IMR-90 (cell line): Measurements from ENCODE around the gene FBXW8.

Experiments
- FOS ChIP-seq: fragments of 150-350 bp; IDR thresholded peaks from 2 replicates; pipeline ENCODE4 v1.6.1; 2016; ENCODE audit warnings: low read depth, low read length
- MAFK ChIP-seq: IDR thresholded peaks from 2 replicates; pipeline ENCODE4 v1.6.1; 2012; ENCODE audit warnings: low read depth, low read length, improper control_type of control experiment
- MAZ ChIP-seq: IDR thresholded peaks from 2 replicates; pipeline ENCODE4 v1.6.1; 2012; ENCODE audit warnings: low read depth, mild to moderate bottlenecking, low read length, improper control_type of control experiment, moderate library complexity, borderline replicate concordance
- MXI1 ChIP-seq: IDR thresholded peaks from 2 replicates; pipeline ENCODE4 v1.6.1; 2012; ENCODE audit warnings: low read depth, mild to moderate bottlenecking, low read length, moderate library complexity, borderline replicate concordance
- NFE2L2 ChIP-seq: fragments of 150-350 bp; IDR thresholded peaks from 2 replicates; pipeline ENCODE4 v1.6.1; 2016; ENCODE audit warnings: low read depth, mild to moderate bottlenecking, low read length
- POLR2A ChIP-seq: IDR thresholded peaks from 2 replicates; pipeline ENCODE4 v1.6.1; 2012; ENCODE audit warnings: mild to moderate bottlenecking, low read depth, low read length
- RAD21 ChIP-seq: IDR thresholded peaks from 2 replicates; pipeline ENCODE4 v1.6.1; 2012; ENCODE audit warnings: low read length, improper control_type of control experiment
- RFX5 ChIP-seq: IDR thresholded peaks from 2 replicates; pipeline ENCODE4 v1.8.0; 2012; ENCODE audit warnings: low read depth, mild to moderate bottlenecking, low read length, moderate library complexity
- SMC3 ChIP-seq: fragments of 150-350 bp; IDR thresholded peaks from 2 replicates; pipeline ENCODE4 v1.6.1; 2016; ENCODE audit warnings: low read depth, mild to moderate bottlenecking, antibody characterized with exemption, low read length, moderate library complexity
- TF ChIP-seq, protein P1 (sequence below): fragments of 150-350 bp; IDR thresholded peaks from 2 replicates; pipeline ENCODE4 v1.6.1; 2016; ENCODE audit warnings: low read depth, mild to moderate bottlenecking, low read length, moderate library complexity, borderline replicate concordance
- TF ChIP-seq, protein P2 (sequence below): conservative IDR thresholded peaks from 2 replicates; pipeline ENCODE4 v1.5.1; 2012; ENCODE audit warnings: mild to moderate bottlenecking, low read depth, low read length, improper control_type of control experiment
- TF ChIP-seq, protein P3 (sequence below): fragments of 150-350 bp; IDR thresholded peaks from 2 replicates; pipeline ENCODE4 v1.6.1; 2017; ENCODE audit warnings: mild to moderate bottlenecking, antibody characterized with exemption, low read length, low read depth

DNA sequence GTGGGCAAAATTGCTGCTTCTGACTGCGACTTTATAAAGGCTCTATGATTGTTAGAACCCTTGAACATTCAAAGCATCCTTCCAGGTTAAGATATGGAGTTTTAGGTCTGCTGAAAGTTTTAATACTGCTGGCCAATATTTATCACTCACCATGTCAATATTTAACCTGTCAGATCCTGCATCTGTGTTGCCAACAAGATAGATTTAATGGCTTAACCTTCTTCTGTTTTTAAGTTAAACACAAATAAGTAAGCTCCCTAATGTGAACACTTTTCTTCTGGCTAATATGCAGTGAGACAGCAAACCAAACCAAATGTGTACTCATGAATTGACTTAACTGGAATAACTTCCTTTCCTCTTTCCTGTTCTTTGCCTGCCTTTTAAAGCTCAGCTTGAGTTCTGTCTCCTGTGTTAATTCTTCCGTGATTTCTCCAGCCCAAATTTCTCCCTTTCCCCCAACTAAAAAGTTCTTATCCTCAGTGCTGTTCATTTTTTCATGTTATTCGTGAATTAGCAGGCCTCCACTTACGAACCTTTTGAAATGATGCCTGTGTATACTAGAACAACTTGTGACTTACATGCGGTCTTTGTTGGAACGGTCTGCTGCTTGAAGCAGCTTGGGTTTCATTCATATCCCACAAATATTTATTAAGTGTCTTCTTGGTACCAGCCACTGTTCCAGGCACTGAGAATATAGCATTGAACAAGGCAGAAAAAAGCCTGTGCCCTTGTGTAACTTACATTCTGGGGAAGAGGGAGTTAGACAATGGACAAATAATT lies 9.1 kb downstream of the FBXW8 start:
- TF ChIP-seq, protein P1, sequence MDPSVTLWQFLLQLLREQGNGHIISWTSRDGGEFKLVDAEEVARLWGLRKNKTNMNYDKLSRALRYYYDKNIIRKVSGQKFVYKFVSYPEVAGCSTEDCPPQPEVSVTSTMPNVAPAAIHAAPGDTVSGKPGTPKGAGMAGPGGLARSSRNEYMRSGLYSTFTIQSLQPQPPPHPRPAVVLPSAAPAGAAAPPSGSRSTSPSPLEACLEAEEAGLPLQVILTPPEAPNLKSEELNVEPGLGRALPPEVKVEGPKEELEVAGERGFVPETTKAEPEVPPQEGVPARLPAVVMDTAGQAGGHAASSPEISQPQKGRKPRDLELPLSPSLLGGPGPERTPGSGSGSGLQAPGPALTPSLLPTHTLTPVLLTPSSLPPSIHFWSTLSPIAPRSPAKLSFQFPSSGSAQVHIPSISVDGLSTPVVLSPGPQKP, result no peak
- TF ChIP-seq RAD21 (no peak), MAFK (no peak), POLR2A (no peak), NFE2L2 (no peak), SMC3 (no peak), FOS (no peak), RFX5 (no peak), MAZ (no peak), MXI1 (no peak)
- TF ChIP-seq, protein P2, sequence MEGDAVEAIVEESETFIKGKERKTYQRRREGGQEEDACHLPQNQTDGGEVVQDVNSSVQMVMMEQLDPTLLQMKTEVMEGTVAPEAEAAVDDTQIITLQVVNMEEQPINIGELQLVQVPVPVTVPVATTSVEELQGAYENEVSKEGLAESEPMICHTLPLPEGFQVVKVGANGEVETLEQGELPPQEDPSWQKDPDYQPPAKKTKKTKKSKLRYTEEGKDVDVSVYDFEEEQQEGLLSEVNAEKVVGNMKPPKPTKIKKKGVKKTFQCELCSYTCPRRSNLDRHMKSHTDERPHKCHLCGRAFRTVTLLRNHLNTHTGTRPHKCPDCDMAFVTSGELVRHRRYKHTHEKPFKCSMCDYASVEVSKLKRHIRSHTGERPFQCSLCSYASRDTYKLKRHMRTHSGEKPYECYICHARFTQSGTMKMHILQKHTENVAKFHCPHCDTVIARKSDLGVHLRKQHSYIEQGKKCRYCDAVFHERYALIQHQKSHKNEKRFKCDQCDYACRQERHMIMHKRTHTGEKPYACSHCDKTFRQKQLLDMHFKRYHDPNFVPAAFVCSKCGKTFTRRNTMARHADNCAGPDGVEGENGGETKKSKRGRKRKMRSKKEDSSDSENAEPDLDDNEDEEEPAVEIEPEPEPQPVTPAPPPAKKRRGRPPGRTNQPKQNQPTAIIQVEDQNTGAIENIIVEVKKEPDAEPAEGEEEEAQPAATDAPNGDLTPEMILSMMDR, result no peak
- TF ChIP-seq, protein P3, sequence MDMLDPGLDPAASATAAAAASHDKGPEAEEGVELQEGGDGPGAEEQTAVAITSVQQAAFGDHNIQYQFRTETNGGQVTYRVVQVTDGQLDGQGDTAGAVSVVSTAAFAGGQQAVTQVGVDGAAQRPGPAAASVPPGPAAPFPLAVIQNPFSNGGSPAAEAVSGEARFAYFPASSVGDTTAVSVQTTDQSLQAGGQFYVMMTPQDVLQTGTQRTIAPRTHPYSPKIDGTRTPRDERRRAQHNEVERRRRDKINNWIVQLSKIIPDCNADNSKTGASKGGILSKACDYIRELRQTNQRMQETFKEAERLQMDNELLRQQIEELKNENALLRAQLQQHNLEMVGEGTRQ, result no peak
